Measurements from ENCODE around the gene LZTFL1. TPM values are rescaled to one million over a fixed set of nuclear protein-coding genes. Genes with fewer than 3 reads are reported as not detected.
A peak's percentile ranks its signal among the peaks of the same experiment; 100 is the strongest.

Gene LZTFL1
- total RNA-seq, 1 donor from 2014 or later: 17.6 TPM

DNA sequence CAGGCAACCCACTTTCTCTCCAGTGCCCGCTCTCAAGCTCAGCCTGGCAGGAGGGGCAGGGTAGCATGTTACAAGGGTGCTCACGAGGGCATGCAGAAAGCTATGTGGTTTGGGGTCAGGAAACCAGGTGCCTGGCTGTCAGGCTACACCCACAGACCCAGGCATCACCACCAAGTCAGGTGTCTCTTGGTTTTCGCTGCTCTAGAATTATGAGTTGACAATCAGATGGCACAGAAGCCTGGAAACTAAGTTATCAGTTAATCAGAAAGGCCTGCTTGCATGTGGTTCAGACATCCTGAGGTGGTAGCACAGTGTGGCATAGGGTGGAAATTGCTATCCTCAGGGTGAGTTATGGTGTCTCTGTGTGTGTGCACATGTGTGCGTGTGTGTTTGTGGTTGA, 28.2 kb upstream of the LZTFL1 start:
- no peaks in the 10 kb centered on the region for H3K9me3 Mint-ChIP-seq
- DNase-seq (ENCODE audit: low read depth, low spot score): no peak
- peaks cover 19% of the 10 kb centered on the region for H3K27me3 Mint-ChIP-seq (ENCODE audit: low read depth)
- H3K4me3 Mint-ChIP-seq: no peak overlapping the region
- H3K27ac Mint-ChIP-seq (ENCODE audit: unreplicated experiment): no peak overlapping the region
- H3K4me1 Mint-ChIP-seq: no peaks in the 10 kb centered on the region
- no peaks in the 10 kb centered on the region for H3K36me3 Mint-ChIP-seq (ENCODE audit: low read depth)
- TF ChIP-seq, protein P1, sequence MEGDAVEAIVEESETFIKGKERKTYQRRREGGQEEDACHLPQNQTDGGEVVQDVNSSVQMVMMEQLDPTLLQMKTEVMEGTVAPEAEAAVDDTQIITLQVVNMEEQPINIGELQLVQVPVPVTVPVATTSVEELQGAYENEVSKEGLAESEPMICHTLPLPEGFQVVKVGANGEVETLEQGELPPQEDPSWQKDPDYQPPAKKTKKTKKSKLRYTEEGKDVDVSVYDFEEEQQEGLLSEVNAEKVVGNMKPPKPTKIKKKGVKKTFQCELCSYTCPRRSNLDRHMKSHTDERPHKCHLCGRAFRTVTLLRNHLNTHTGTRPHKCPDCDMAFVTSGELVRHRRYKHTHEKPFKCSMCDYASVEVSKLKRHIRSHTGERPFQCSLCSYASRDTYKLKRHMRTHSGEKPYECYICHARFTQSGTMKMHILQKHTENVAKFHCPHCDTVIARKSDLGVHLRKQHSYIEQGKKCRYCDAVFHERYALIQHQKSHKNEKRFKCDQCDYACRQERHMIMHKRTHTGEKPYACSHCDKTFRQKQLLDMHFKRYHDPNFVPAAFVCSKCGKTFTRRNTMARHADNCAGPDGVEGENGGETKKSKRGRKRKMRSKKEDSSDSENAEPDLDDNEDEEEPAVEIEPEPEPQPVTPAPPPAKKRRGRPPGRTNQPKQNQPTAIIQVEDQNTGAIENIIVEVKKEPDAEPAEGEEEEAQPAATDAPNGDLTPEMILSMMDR (conservative IDR thresholded peaks at IDR 0.05): no peak

DNA sequence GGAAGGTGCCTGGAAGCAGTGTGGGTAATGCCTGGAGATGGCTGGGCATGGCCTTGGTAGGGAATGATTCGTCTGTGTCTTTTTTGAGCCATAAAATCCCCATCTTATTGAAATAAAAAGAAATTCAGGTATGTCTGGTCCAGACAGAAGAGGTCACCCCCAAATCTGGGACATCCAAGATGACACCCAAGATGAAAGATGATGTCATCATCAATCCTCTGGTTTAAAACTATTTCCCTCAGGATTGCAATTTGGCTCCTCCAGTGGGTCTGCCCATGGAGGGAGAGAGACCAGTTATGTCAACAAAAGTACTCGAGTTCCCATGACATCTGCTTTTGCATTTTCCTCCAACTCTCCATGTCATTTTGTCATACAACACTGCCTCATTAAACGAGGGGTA, 27.7 kb upstream of the LZTFL1 start:
- DNase-seq (ENCODE audit: low read depth, low spot score): no peak
- Mint-ChIP-seq H3K4me3 (no peak overlapping the region), H3K36me3 (ENCODE audit: low read depth) (no peaks in the 10 kb centered on the region), H3K4me1 (no peaks in the 10 kb centered on the region), H3K9me3 (no peaks in the 10 kb centered on the region), H3K27ac (ENCODE audit: unreplicated experiment) (no peak overlapping the region), H3K27me3 (ENCODE audit: low read depth) (peaks cover 19% of the 10 kb centered on the region)
- TF ChIP-seq, protein P1 (conservative IDR thresholded peaks at IDR 0.05): no peak

DNA sequence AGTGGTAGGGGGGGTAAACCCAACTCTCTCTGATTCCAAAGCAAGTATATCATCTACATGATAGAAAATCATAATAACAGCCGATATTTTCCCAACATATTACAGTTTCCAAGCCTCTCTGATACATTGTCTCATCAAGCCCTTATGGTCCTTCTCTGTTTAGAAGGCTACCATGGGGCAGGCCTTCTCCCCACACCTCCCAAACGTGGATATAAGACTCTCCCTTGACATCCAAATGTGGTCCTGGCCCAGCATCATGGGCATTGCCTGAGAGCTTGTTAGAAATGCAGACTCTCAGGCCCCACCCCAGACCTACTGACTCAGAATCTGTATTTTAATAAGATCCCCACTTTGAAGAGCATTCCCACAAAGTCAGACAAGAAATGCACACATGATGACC, 26.7 kb upstream of the LZTFL1 start:
- Mint-ChIP-seq H3K36me3 (ENCODE audit: low read depth) (no peaks in the 10 kb centered on the region), H3K4me1 (no peaks in the 10 kb centered on the region), H3K9me3 (peaks cover under 1% of the 10 kb centered on the region), H3K27me3 (ENCODE audit: low read depth) (peaks cover 19% of the 10 kb centered on the region), H3K27ac (ENCODE audit: unreplicated experiment) (peak overlapping the region; percentile 31), H3K4me3 (no peak overlapping the region)
- TF ChIP-seq, protein P1 (conservative IDR thresholded peaks at IDR 0.05): no peak
- DNase-seq (ENCODE audit: low read depth, low spot score): no peak

DNA sequence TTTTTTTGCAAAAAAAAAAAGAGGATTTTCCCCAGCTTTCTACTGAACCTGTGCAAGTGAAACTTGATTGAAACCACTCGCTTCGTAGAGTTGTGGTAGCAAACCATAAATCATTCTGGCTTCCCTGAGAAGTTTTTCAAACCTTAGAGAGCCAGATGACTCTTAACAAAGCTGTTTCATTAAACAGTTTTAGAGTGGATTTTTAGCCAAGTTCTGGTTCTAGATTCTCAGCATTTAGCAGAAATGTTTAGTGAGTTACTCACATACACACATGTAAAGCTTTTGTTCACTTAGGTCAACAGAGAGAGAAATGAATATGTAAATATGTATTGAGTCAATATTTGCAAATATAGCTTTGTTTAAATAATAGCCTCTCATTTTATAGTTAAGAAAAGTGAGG, 26.3 kb upstream of the LZTFL1 start:
- Mint-ChIP-seq H3K4me3 (no peak overlapping the region), H3K27ac (ENCODE audit: unreplicated experiment) (no peak overlapping the region), H3K4me1 (no peaks in the 10 kb centered on the region), H3K9me3 (peaks cover 4% of the 10 kb centered on the region), H3K27me3 (ENCODE audit: low read depth) (peaks cover 19% of the 10 kb centered on the region), H3K36me3 (ENCODE audit: low read depth) (no peaks in the 10 kb centered on the region)
- no peak for DNase-seq (ENCODE audit: low read depth, low spot score)
- TF ChIP-seq, protein P1 (conservative IDR thresholded peaks at IDR 0.05): no peak

DNA sequence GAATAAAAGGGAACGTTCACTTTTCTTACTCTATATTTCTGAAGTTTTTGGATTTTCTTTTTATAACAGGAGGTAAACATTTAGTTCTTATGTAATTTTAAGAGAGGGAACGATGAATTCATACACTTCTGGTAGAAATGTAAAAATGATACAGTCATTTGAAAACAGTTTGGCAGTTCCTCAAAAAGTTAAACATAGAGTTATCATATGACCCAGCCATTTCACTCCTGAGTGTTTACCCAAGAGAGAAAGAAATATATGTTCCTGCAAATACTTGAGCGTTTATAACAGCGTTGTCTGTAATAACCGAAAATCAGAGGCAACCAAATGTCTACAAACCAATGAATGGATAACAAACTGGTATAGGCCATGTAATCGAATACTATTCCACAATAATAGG, 23.6 kb upstream of the LZTFL1 start:
- no peaks in the 10 kb centered on the region for H3K36me3 Mint-ChIP-seq (ENCODE audit: low read depth)
- H3K9me3 Mint-ChIP-seq: peaks cover 4% of the 10 kb centered on the region
- no peak overlapping the region for H3K4me3 Mint-ChIP-seq
- TF ChIP-seq, protein P1 (conservative IDR thresholded peaks at IDR 0.05): no peak
- DNase-seq (ENCODE audit: low read depth, low spot score): no peak
- peaks cover 32% of the 10 kb centered on the region for H3K27me3 Mint-ChIP-seq (ENCODE audit: low read depth)
- H3K4me1 Mint-ChIP-seq: no peaks in the 10 kb centered on the region
- H3K27ac Mint-ChIP-seq (ENCODE audit: unreplicated experiment): no peak overlapping the region
